NCI-H460 (cell line): ENCODE results near the gene ZBTB21. TPM values are rescaled to one million over a fixed set of nuclear protein-coding genes. Genes with fewer than 3 reads are reported as not detected.

Experiments
- DNase-seq: peaks from one replicate; pipeline ENCODE4 v3.0.0-alpha.2; 2016; ENCODE audit warnings: low read depth; ENCODE audit errors: extremely low read depth
- total RNA-seq: library from RNA; depleted of rRNA; stranded (reverse); fragments of >200 nt; shearing (Covaris generic); gene quantifications from 2 replicates; pipeline ENCODE4 v1.2.3, GENCODE V29; 2014

Gene ZBTB21
- total RNA-seq, 1 experiment from 2014 or later, result 14.4 TPM

GRCh38 chr21:42021371-42022090, 11.4 kb upstream of the ZBTB21 start:
- no peak for DNase-seq

GRCh38 chr21:42019706-42020105, 9.5 kb upstream of the ZBTB21 start:
- DNase-seq, result no peak

- DNase-seq, result no peak
Observed at GRCh38 chr21:42019101-42019605, 9.0 kb upstream of the ZBTB21 start.

- no peak for DNase-seq
Observed at GRCh38 chr21:42017022-42017421, 6.9 kb upstream of the ZBTB21 start.

GRCh38 chr21:42016364-42016985, 6.3 kb upstream of the ZBTB21 start:
- no peak for DNase-seq

GRCh38 chr21:42013931-42014330, 3.8 kb upstream of the ZBTB21 start:
- no peak for DNase-seq

- no peak for DNase-seq
Observed at GRCh38 chr21:42013376-42013775, 3.2 kb upstream of the ZBTB21 start.

GRCh38 chr21:42012763-42013329, 2.7 kb upstream of the ZBTB21 start:
- DNase-seq, result no peak

GRCh38 chr21:42012344-42012743, 2.2 kb upstream of the ZBTB21 start:
- no peak for DNase-seq

- no peak for DNase-seq
Observed at GRCh38 chr21:42010507-42011495, 641 bp upstream of the ZBTB21 start.

GRCh38 chr21:42009018-42009830, 936 bp downstream of the ZBTB21 start:
- no peak for DNase-seq

GRCh38 chr21:42007356-42007940, 2.7 kb downstream of the ZBTB21 start:
- DNase-seq, result no peak

GRCh38 chr21:42006765-42007164, 3.4 kb downstream of the ZBTB21 start:
- no peak for DNase-seq

GRCh38 chr21:42004406-42005199, 5.6 kb downstream of the ZBTB21 start:
- no peak for DNase-seq

- DNase-seq, result no peak
Observed at GRCh38 chr21:42003051-42003461, 7.1 kb downstream of the ZBTB21 start.

- DNase-seq, result no peak
Observed at GRCh38 chr21:42002421-42002958, 7.7 kb downstream of the ZBTB21 start.

GRCh38 chr21:42001781-42002180, 8.4 kb downstream of the ZBTB21 start:
- DNase-seq, result no peak

GRCh38 chr21:42000908-42001307, 9.3 kb downstream of the ZBTB21 start:
- DNase-seq, result no peak
